Epithelial cell of esophagus (primary cell): ENCODE data around the gene MAPK7.
"Not testable (repeated sequence)": the region's sequence is repeated elsewhere in the genome, so short reads cannot be mapped to it uniquely, and the experiment has no call there.

Experiments
- DNase-seq: peaks from one replicate; pipeline ENCODE4 v3.0.0; 2010; ENCODE audit warnings: low read depth
- H3K4me3 ChIP-seq: 2 replicates; pipeline ENCODE4 v1.5.1; 2011; ENCODE audit warnings: mild to moderate bottlenecking, low read length, control low read depth
- CTCF ChIP-seq: IDR thresholded peaks from 2 replicates; pipeline ENCODE4 v1.5.1; 2011; ENCODE audit warnings: low read depth, mild to moderate bottlenecking, low read length, control low read depth, inconsistent platforms; ENCODE audit not compliant: insufficient read depth; ENCODE audit errors: missing control alignments

MAPK7 gene

GRCh38 chr17:19347323-19348080 is 30.8 kb upstream of the MAPK7 start:
- no peak for DNase-seq
- H3K4me3 ChIP-seq: no peak overlapping the region
- TF ChIP-seq CTCF: no peak

- TF ChIP-seq CTCF: no peak
- peak; percentile 76 for DNase-seq
- no peak overlapping the region for H3K4me3 ChIP-seq
These were observed 30.1 kb upstream of the MAPK7 start for GRCh38 chr17:19348081-19348650.

GRCh38 chr17:19348806-19349205 is 29.5 kb upstream of the MAPK7 start:
- no peak for TF ChIP-seq CTCF
- DNase-seq: no peak
- H3K4me3 ChIP-seq: no peak overlapping the region

GRCh38 chr17:19353401-19353800 is 24.9 kb upstream of the MAPK7 start:
- not testable (repeated sequence) for H3K4me3 ChIP-seq, DNase-seq

GRCh38 chr17:19354748-19355147 is 23.6 kb upstream of the MAPK7 start:
- no peak for DNase-seq
- H3K4me3 ChIP-seq: no peak overlapping the region
- TF ChIP-seq CTCF: no peak

GRCh38 chr17:19357351-19357750 is 20.9 kb upstream of the MAPK7 start:
- no peak for TF ChIP-seq CTCF
- H3K4me3 ChIP-seq: no peak overlapping the region
- DNase-seq: no peak

GRCh38 chr17:19357761-19358160 is 20.5 kb upstream of the MAPK7 start:
- no peak overlapping the region for H3K4me3 ChIP-seq
- no peak for TF ChIP-seq CTCF
- DNase-seq: no peak
